HG03066 (cell line): ENCODE results near the gene ABCA2.
"Not testable (repeated sequence)": the region's sequence is repeated elsewhere in the genome, so short reads cannot be mapped to it uniquely, and the experiment has no call there.

ENCODE experiments used
- ATAC-seq: cut with Tn5 transposase; IDR thresholded peaks from one replicate; pipeline ENCODE4 v1.9.1; 2021; ENCODE audit warnings: low read depth; ENCODE audit not compliant: unreplicated experiment

Gene ABCA2

DNA sequence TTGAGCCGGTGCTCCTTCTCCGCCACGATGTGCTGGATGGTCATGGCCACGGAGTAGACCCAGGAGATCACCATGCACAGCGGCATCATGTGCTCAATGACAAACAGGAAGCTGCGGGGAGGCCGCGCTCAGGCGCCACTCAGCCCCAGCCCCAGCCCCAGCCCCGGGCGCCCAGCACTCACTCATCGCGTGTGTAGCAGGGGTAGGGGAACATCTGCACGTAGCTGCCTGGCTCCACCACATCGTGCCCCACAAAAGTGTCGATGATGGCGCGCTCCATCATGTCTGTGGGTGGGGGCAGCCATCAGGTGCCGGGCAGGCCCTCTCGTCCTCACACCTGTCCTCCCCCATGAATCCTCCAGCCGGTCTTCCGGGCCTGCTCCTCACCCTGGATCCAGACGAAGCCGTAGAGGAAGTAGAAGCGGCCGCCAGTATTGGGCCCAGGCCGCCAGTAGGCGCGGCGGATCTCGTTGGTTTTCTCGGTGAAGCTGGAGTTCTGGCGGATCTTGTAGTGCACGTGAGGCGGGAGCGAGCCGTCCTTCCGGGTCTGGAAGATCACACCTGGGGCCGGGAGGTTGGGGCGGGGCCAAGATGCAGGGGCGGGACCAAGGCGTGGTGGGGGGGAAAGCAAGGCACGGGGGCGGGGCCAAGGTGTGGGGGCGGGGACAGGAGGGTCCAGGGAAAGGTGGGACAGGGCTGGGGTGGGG, 10.1 kb downstream of the ABCA2 start:
- ATAC-seq: no peak

DNA sequence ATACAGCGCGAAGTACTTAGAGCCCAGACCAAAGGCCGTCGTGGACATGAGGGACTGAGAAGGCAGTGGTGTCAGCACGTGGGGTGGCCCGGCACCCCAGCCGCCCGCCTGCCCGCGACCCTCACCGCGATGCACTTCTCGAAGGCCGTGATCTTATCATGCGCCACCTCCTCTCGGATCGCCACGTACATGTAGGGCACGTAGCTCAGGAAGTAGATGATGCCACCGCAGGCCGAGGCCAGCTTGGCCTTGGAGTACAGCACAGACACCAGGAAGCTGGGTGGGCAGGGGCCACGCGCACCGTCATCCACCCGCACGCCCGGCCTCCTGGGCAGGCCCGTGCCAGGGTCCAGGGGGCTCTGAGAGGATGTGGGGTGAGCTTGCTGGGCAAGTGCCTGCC, 11.0 kb downstream of the ABCA2 start:
- ATAC-seq: no peak

DNA sequence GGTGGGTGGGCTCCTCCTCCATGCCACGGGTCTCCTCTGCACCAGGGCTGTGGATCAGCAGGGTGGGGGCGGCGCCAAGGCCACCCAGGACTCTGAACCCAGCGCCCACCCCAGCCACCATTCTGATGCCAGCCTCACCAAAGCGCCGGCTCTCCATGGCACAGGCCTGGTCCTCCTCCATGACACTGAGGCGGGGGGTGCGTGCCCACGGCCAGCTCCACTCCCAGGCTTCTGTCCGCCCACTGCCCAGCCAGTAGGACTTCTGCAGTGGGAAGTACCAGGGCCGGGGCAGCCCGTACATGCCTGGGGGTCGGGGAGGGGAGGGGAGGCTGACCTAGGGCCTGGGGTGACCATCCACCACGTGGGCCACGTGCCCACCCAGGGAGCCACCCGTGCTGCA, 11.6 kb downstream of the ABCA2 start:
- ATAC-seq: no peak

DNA sequence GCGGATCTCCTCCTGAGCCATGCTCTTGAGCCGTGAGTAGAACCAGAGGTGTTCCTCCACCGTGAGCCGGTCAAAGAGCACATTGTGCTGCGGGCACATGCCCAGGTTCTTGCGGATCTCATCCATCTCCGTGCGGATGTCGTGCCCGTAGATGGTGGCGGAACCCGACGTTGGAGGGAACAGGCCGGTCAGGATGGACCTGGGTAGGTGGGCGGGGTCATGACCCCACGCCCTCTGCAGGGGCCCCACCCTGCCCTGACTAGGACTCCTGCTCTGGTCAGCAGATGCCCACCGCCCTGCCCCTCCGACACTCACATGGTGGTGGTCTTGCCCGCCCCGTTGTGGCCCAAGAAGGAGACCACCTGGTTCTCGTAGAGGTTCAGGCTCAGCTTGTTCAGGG, 12.1 kb downstream of the ABCA2 start:
- no peak for ATAC-seq

DNA sequence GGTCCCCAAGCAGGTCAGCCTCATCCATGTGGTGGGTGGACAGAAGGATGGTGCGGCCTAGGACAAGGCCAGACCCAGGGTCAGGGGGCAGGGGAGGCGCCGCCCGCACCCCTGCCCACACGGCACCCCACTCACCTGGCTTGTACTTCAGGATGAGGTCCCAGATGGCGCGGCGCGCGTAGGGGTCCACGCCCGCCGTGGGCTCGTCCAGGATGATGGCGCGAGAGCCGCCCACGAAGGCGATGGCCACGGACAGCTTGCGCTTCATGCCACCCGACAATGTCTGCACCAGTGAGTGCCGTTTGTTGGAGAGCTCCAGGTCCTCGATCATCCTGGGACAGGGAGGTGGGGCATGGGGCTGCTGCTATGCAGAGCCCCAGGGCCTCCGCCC, 12.5 kb downstream of the ABCA2 start:
- no peak for ATAC-seq

DNA sequence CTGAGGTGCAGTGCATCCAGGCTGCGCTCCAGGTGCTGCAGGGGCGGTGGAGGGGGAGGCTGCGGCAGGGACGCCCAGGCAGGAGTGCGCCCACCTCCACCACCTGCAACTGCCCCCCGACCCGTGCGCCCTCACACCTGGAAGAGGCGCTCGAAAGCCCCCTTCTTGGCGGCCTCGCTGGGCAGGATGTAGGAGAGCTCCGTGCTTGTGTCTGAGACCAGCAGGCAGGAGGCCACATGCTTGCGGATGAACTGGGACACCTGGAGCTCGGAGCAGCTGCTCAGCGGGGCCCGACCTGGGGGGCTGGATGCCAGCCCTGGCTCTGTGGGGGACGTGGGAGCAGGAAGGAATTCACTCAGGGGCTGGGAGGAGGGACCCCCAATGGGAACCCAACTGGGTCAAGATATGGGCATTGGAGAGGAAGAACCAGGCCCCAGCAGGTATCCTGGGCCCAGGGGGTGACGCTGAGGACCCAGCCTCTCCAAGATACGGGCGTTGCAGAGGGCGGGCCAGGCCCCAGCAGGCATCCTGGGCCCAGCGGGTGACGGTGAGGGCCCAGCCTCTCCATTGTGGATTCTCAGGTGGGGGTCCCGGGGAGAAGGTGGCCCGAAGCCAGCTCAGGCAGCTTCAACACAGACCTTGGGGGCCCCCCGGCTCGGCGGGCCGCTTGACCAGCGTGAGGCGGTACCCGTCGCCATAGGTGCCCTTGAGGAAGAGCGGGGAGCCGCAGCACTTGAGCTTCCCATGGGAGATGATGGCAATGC, 13.1 kb downstream of the ABCA2 start:
- ATAC-seq: no peak

DNA sequence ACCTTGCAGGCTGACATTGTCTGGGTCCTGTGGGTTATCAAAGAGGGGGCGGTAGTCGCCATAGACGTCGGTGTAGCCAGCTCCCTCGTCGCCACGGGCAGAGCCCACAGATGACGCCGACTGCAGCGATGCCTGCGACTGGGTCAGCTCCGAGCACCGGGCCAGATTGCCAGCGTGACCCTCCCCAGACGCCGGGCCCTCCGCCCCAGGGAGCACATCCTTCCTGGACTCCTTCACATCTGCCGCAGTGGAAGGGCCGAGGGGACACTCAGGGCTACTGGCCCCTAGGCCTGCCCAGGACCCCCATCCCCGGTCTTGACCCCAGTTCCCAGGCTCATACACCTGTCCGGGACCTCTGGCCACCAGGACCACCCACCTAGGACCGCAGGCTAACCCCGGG, 13.9 kb downstream of the ABCA2 start:
- no peak for ATAC-seq

DNA sequence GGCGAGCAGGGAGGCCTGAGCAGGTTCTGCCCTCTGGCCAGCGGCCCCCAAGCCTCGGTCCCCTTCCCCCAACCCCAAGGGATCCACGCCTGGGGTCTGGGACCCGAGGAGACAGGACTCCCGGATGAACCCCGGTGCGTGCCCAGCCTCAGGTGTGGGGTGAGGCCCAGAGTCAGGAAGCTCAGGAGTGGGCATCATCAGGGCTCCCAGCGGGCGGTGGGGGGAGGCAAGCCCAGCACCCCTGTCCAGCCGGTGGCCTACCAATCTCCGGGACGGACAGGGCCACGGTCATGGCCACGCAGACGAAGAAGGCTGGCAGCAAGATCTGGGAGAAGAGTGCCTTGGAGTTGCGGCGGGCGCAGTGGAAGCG, 14.5 kb downstream of the ABCA2 start:
- no peak for ATAC-seq

DNA sequence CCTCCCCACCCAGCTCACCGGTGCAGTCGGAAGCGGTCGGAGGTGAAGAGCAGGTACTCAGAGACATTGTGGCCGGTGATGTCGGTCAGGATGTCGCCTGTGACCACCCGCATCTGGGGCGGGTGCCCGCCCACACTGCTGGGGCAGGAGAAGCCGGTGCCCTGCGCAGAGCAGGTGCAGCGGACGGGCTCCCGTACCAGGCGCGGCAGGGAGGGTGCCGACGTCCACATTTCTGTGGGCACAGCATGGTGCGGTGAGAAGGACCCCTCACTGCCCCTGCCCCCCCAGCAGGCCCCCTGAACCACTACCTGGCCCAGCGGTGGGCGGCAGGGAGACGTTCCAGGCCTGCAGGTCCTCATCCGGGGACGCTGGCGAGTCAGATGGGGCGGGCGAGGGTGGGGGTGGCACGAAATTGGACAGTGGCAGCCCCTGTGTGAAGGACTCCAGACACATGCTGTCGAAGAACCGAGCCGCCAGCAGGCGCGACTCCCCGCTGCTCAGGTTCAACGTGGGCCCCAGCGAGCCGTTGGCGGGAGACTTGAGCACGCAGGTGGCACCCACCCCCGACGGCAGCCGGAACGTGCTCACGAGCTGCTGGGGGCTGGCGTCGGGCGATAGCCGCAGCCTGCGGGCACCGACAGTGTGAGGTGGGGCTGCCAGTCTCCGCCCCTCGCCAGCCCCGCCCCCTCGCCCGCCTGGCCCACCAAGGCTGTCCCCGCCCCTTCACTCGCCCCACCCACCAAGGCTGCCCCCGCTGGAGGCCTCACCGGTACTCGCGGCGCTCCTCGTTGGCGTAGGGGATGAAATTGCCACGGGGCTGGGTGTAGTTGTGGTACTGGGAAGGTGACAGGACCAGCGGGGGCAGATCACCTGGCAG, 15.1 kb downstream of the ABCA2 start:
- ATAC-seq: no peak

DNA sequence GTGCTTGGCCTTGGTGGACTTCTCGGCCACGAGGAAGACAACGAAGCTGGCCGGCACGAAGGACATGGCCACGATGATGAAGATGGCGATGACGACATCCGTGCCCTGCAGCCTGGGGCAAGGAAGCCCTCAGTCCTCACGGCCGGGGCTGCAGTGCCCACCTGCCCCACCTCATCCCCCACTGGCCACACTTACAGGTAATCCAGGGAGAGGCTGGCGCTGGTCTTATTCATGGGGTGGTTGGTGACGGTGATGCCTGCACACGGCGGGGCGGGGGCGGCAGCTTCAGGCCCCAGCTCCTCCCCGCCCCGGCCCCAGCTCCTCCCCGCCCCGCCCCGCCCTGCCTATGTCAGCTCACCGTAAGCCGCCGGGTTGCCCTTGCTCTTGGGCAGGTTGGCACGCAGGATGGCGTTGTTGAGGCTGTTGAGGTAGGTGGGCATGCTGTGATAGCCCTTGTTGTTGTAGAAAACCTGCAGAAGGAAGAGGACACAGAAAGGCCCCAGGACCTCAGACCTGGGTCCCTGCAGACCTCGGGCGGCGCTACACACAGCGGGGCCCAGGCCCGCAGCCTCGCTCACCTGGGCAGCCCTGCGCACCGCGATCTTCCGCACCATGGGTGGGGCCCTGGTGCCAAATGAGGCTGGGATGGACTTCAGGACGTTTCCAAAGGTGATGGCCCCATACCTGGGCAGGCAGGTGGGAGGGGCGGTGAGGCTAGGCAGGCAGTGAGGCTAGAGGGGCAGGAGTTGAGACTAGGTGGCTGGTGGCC, 15.9 kb downstream of the ABCA2 start:
- ATAC-seq: no peak

DNA sequence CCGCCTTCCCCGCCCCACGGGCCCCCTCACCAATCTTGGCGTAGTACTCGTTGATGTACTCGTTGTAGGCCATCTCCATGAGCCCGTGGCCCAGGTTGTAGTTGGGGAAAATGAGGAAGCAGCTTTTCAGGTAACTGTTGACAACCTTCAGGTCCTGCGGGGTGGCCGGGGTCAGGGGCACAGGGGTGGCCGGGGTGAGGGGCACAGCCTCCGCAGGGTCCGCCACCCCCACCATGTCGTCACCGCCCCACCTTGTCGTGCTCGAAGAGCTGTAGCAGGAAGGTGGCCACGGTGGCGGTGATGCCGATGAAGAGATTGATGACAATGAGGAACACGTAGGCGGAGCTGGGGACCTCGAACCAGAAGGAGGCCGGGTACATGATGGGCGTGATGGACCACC, 16.9 kb downstream of the ABCA2 start:
- no peak for ATAC-seq

DNA sequence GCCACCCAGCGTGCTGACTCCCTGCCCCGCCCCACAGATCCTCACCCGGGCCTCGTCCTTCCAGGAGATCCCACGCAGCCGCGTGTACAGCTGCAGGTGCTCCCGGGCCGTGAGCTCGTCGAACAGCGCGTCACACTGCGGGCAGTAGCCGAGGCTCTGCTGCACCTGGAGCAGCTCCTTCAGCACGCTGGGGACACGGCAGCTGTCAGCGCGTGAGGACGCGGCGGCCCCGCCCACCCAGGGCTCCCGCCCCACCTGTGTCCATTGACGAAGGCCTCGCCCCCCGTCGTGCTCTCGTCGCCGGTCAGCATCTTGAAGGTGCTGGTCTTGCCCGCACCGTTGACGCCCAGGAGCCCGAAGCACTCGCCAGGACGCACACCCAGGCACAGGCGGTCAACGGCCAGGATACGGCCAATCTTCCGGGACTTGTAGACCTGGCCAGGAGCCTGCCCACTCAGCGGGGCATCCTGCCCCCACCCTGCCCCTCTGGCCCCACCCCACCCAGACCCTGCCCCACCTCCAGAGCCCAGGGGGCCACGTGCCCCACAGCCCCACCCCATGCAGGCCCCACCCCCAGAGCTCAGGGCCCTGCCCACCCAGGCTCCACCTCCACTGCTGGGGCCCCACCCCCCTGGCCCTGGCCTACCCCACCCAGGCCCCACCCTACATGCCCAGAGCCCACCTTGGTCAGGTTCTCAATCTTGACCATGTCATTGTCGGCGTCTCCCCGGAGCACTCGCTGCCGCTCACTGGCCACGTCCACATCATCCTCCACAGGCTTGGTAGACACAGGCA, 17.9 kb downstream of the ABCA2 start:
- no peak for ATAC-seq

DNA sequence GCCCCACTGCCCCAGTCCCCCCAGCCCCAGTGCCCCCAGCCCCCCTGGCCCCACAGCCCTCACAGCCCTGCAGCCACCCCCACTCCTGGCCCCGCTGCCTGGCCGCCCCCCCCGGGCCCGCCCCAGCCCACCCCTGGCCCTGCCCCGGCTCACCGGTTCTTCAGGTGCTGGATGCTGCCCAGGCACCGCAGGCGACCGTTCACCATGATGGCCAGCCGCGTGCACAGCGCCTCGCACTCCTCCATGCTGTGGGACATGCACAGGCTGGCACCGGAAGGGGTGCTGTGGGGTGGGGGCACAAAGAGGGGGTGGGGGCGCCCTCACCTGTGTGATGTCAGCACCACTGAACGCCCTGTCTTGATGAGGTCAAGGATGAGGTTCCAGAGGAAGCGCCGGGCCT, 18.8 kb downstream of the ABCA2 start:
- ATAC-seq: no peak

DNA sequence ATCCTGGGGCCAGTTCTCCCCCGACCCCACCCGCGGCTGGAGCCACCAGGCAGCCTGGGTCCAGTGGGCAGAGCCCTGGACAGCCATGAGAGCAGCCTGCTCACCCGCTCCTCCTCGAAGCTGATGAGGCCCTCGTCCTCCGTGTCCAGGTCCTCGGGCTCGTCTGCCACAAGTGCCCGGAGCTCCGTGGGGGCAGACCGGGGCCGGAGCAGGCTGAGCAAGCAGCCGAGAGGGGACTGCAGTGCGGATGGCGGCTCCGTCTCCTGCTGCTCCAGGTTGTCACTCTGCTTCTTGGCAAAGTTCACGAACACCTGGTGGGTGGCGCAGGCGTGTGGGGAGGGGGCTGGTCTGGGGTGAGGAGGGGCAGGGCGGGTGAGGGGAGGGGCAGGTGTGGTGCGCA, 19.7 kb downstream of the ABCA2 start:
- no peak for ATAC-seq

DNA sequence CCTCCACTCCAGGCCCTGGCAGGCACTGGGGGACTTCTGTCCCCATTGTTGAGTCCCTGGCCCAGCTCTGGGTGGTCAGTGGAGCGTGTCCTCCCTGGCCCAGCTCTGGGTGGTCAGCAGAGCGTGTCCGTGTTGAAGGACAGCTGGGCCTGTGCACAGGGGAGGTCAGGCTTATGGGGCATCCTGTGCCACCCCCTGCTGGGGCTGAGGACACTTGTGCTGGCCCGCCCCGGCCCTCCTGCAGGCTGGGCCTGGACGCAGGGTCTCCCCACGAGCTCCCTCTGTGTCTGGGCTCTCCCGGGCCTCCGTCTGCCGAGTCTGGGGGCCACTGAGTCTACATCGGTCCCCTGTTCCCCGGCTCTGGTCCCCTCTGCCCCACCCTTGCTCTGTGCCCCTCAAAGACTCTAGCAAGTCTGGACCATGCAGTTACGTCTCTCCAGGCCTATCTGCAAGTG, 20.2 kb downstream of the ABCA2 start:
- no peak for ATAC-seq

DNA sequence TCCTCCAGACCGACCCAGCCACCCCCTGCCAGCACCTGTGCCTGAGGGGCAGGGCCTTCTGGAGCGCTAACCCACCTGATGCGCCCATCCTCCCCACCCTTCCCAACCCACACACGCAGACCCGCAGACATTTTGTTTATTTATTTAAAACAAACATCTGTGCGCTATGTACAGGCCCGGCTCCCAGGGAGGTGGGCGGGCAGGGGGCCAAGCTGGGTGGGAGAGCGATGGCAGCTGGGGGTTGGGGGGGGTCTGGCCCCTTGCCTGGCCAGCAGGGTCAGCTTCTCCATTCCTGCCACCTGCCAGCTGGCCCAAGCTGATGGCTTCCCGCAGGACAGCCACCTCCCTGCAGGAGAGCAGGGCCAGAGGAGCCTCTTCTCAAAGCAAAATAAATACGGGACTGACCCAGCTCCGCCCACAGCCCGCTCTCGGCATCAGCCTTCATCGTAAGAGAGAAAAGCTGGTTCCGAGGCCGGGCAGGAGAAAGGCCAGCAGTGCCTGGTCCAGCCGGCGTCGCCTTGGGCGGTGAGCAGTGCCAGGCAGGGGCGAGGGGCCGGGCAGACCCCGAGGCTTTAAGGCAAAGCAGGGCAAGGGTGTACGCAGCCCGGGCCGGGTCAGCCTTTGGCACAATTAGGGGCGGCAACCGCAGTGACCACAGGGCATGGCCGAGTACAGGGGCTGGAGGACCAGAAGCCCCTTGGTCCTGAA, 20.8 kb downstream of the ABCA2 start:
- no peak for ATAC-seq

DNA sequence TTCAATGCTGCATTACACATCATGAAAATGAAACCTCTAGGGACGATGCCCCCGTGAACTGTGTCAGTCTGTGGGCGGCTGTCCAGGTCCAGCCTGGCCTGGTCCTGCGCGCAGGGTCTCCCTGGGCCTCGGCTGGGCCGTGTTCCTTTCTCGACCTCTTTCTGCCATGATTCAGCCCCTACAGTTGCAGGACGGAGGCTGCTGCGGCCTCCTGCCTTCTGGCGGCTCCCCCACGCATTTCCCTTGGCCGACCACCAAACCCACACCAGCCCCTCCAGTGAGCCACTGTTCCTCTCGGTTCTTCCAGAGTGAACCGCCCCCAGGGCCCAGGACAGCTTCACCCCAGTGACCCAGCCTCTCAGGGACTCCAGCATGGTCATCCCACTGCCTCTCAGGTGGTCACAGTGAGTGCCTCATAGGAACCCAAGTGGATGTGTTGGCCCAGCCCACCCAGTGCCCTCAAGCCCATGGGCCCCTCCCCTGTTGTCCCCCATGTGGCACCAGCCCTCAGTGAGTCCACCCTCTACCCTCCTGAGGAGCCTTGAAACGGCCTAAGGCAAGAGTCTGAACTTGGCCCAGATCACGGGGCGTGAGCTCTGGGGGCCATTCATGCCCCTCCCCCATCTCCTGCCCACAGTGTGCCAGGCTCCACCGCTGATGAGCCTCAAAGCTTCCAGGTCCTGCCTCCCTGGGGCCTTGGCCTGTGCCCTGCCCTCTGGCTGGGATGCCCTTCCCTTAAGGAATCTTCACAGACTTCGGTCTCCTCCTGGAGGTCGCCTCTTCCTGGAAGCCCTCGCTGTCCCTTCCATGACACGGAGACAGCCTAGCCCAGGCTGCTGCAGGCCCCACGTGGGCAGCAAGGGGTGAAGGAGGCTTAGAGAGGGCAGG, 21.7 kb downstream of the ABCA2 start:
- no peak for ATAC-seq

DNA sequence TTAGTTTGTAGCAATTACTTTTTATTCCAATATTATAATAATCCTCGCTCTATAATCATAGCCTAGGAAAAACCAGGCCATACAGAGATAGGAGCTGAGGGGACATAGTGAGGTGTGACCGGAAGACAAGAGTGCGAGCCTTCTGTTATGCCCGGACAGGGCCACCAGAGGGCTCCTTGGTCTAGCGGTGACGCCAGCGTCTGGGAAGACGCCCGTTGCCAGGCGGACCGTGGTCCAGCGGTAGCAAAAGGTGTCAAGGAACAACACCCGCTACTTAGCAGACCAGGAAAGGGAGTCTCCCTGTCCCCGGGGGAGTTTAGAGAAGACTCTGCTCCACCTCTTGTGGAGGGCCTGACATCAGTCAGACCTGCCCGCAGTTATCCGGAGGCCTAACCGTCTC, 23.8 kb downstream of the ABCA2 start:
- not testable (repeated sequence) for ATAC-seq
